NB4 (cell line): ENCODE measurements around the gene SMOC2.

Experiments used
- DNase-seq: peaks from one replicate; pipeline ENCODE4 v3.0.0; 2010; ENCODE audit warnings: low read depth
- H3K4me3 ChIP-seq: one replicate; pipeline ENCODE4 v1.5.1; 2011; ENCODE audit warnings: mild to moderate bottlenecking, low read depth, low read length, moderate library complexity
- CTCF ChIP-seq: IDR thresholded peaks from one replicate; pipeline ENCODE4 v1.5.1; 2012; ENCODE audit warnings: low read depth, low read length
- MAX ChIP-seq: IDR thresholded peaks from 2 replicates; pipeline ENCODE4 v1.6.1; 2011; ENCODE audit warnings: low read depth, low read length
- MYC ChIP-seq: IDR thresholded peaks from 2 replicates; pipeline ENCODE4 v1.6.1; 2011; ENCODE audit warnings: low read depth, low read length
- POLR2A ChIP-seq: IDR thresholded peaks from 2 replicates; pipeline ENCODE4 v1.6.1; 2011; ENCODE audit warnings: mild to moderate bottlenecking; ENCODE audit not compliant: insufficient read length; ENCODE audit errors: extremely low read depth

The SMOC2 gene

DNA sequence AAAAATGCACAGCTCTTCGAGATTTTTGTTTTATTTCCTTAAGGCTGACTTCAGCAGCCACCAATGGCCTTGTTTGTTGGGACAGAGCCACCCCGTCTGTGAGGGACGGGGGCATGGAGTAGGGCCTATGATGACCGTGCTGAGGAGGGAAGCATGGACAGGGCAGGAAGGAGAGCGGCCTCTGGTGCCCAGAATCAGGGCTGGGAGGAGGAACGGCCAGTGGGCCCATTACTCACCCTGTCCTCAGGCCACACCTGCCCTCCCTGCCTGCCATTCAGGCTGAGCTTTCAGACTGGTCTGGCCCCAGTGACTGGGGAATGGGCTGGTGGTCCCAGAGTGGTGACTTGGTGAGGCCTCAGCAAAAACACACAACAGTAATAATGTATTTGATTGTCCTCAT lies 104.4 kb downstream of the SMOC2 start:
- H3K4me3 ChIP-seq = no peak overlapping the region
- DNase-seq = no peak
- TF ChIP-seq POLR2A (no peak), MYC (no peak), CTCF (no peak), MAX (no peak)

DNA sequence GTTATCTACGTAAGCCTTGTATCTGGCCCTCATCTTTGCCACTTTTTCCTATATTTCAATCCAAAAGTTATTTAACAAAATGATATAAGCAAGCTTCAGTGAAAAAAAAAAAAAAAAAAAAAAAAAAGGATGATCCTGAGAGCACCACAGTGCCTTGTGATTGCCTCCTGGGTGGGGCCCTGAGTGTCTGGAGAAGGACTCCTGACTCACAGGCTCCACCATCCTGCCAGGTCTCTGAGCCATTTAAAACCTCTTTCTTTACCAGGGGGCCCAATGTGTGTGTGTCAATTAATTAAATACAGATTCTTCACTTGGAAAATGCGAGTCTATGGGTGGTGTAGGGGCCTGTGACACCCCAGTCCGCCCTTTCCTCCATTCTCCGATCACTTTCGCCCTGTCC lies 105.2 kb downstream of the SMOC2 start:
- TF ChIP-seq MYC (no peak), CTCF (no peak), POLR2A (no peak), MAX (no peak)

GRCh38 chr6:168546730-168547129 lies 105.7 kb downstream of the SMOC2 start:
- TF ChIP-seq CTCF (no peak), MAX (no peak)
- no peak for DNase-seq

More for the DNA sequence above, 105.2 kb downstream of the SMOC2 start:
- no peak overlapping the region for H3K4me3 ChIP-seq
- DNase-seq = no peak

GRCh38 chr6:168550326-168550725 lies 109.3 kb downstream of the SMOC2 start:
- no peak overlapping the region for H3K4me3 ChIP-seq
- TF ChIP-seq POLR2A (no peak), CTCF (no peak), MYC (no peak), MAX (no peak)
- no peak for DNase-seq

More at GRCh38 chr6:168546730-168547129, 105.7 kb downstream of the SMOC2 start:
- no peak overlapping the region for H3K4me3 ChIP-seq

DNA sequence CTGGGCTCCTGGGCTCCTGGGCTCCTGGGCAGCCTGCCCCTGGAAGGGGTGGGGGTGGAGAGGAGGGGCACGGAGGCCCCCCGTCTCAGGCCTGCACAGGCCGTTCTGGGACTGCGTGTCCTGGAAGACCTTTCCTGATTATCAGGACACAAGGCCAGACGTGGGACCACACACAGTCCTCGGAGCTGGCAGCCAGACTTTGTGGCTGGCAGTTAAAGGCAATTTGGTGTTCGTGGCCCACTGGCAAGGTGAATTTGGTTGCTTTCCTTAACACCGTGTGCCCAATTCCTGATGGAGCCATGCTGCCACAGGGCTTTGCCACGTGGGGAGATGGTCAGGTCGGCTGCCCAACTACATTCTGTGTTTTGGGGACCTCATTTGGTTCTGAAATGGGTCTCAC lies 113.5 kb downstream of the SMOC2 start:
- TF ChIP-seq CTCF = no peak
- no peak for TF ChIP-seq MYC
- no peak for TF ChIP-seq POLR2A
- no peak for TF ChIP-seq MAX
- DNase-seq = no peak
- H3K4me3 ChIP-seq = no peak overlapping the region

DNA sequence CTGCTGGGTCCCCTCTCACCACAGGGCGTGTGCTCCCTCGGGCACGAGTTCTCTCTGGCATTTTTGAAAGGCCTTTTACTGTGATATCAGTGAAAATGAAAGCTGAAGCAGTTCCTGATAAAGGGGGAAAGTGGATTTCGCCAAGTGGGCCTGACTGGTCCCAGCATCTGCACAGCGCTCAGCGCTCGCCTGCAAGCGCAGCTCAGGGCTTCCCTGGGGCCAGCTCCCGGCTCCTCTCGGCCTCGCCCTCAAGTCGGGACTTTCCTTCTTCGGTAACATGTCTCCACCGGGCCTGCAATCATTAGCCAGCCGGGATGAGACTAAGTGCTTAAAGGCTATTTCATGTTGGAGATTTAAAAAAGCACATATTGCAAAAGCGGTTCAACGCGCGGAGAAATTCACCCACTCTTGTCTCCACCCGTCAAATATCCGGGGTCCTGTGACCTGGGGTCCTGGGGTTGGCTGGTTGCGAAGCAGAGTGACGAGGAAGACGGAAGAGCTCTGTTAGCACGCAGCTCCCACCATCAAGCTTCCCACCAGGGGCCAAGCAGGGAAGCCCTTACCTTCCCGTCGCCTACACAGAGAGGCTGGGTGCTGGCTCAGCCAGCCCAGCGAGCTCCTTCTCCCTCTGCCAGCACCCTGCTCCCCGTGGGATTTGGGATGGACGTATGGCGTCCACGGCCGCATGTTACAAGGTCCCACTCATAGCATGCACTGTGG lies 114.1 kb downstream of the SMOC2 start:
- no peak overlapping the region for H3K4me3 ChIP-seq
- DNase-seq = no peak
- TF ChIP-seq MYC = no peak
- TF ChIP-seq MAX = no peak
- no peak for TF ChIP-seq POLR2A
- no peak for TF ChIP-seq CTCF
